Stimulated activated naive B cell treated with anti-CD40 and anti-IgM and Interleukin-4, amounts not matched to agents 10 μg/mL and 1 μg/mL and 100 μg/mL, for 72 hours (primary cell): ENCODE data around the gene PRTN3.

ENCODE experiments used
- ATAC-seq, 2 donors: fragments of 150-1000 bp; cut with Tn5 transposase; replicated peaks; 2 replicates each; pipeline ENCODE4 v1.10.0; 2021; ENCODE audit warnings: moderate library complexity in 1 of 2
- DNase-seq: peaks from one replicate; pipeline ENCODE4 v3.0.0; 2021
- H3K27ac Mint-ChIP-seq: one replicate; pipeline ENCODE4 v1.8.0; 2022; ENCODE audit warnings: mild to moderate bottlenecking, mixed read lengths
- H3K27me3 Mint-ChIP-seq, 2 donors: one replicate each; pipeline ENCODE4 v1.8.0; 2022; ENCODE audit warnings: mixed read lengths in 2 of 2
- H3K36me3 Mint-ChIP-seq, 2 donors: one replicate each; pipeline ENCODE4 v1.8.0; 2022; ENCODE audit warnings: mixed read lengths in 2 of 2, mild to moderate bottlenecking in 1 of 2
- H3K4me1 Mint-ChIP-seq, 2 donors: one replicate each; pipeline ENCODE4 v1.8.0; 2022; ENCODE audit warnings: mixed read lengths in 2 of 2, mild to moderate bottlenecking in 1 of 2
- H3K4me3 Mint-ChIP-seq, 2 donors: one replicate each; pipeline ENCODE4 v1.8.0; 2022; ENCODE audit warnings: mild to moderate bottlenecking in 2 of 2, mixed read lengths in 2 of 2, moderate library complexity in 1 of 2
- H3K9me3 Mint-ChIP-seq, 2 donors: one replicate each; pipeline ENCODE4 v1.8.0; 2022; ENCODE audit warnings: mixed read lengths in 2 of 2, mild to moderate bottlenecking in 1 of 2

The PRTN3 gene

GRCh38 chr19:807627-808422 is 33.0 kb upstream of the PRTN3 start:
- no peaks in the 10 kb centered on the region for H3K27me3 Mint-ChIP-seq
- ATAC-seq: no peak
- H3K36me3 Mint-ChIP-seq: peaks cover 50 to 57% of the 10 kb centered on the region in 2 donors
- no peaks in the 10 kb centered on the region for H3K9me3 Mint-ChIP-seq
- peaks cover 10 to 22% of the 10 kb centered on the region in 2 donors for H3K4me1 Mint-ChIP-seq
- peak overlapping the region; percentile 77 for H3K27ac Mint-ChIP-seq
- peak overlapping the region in 1 of 2 donors; percentile 29 for H3K4me3 Mint-ChIP-seq
- no peak for DNase-seq

GRCh38 chr19:808423-808775 is 32.4 kb upstream of the PRTN3 start:
- Mint-ChIP-seq H3K4me3 (no peak overlapping the region), H3K4me1 (peaks cover 7 to 17% of the 10 kb centered on the region in 2 donors), H3K9me3 (no peaks in the 10 kb centered on the region), H3K36me3 (peaks cover 46 to 54% of the 10 kb centered on the region in 2 donors), H3K27ac (no peak overlapping the region), H3K27me3 (no peaks in the 10 kb centered on the region)
- no peak for DNase-seq
- no peak for ATAC-seq

- no peaks in the 10 kb centered on the region for H3K27me3 Mint-ChIP-seq
- no peak for ATAC-seq
- peaks cover 52 to 60% of the 10 kb centered on the region in 2 donors for H3K36me3 Mint-ChIP-seq
- DNase-seq: no peak
- no peak overlapping the region for H3K4me3 Mint-ChIP-seq
- H3K4me1 Mint-ChIP-seq: peaks cover 11 to 12% of the 10 kb centered on the region in 2 donors
- peaks cover 0 to 2% of the 10 kb centered on the region in 2 donors for H3K9me3 Mint-ChIP-seq
- H3K27ac Mint-ChIP-seq: peak overlapping the region; percentile 65
Measured at GRCh38 chr19:810077-810855, 30.5 kb upstream of the PRTN3 start.

- Mint-ChIP-seq H3K27me3 (no peaks in the 10 kb centered on the region), H3K36me3 (peaks cover 53 to 61% of the 10 kb centered on the region in 2 donors), H3K4me3 (no peak overlapping the region), H3K4me1 (peaks cover 12 to 13% of the 10 kb centered on the region in 2 donors), H3K27ac (no peak overlapping the region), H3K9me3 (peaks cover 4% of the 10 kb centered on the region in 2 donors)
- no peak for ATAC-seq
- no peak for DNase-seq
Measured at GRCh38 chr19:810883-811489, 29.8 kb upstream of the PRTN3 start.

- Mint-ChIP-seq H3K36me3 (peaks cover 57 to 66% of the 10 kb centered on the region in 2 donors), H3K27ac (peak overlapping the region; percentile 37)
Measured at GRCh38 chr19:811506-812048, 29.2 kb upstream of the PRTN3 start.

GRCh38 chr19:812049-812746 is 28.6 kb upstream of the PRTN3 start:
- Mint-ChIP-seq H3K9me3 (peaks cover 10 to 14% of the 10 kb centered on the region in 2 donors), H3K36me3 (peaks cover 54 to 66% of the 10 kb centered on the region in 2 donors), H3K27me3 (no peaks in the 10 kb centered on the region), H3K4me3 (no peak overlapping the region), H3K4me1 (peaks cover 9 to 15% of the 10 kb centered on the region in 2 donors), H3K27ac (no peak overlapping the region)
- DNase-seq (no peak), ATAC-seq (no peak)

More at GRCh38 chr19:811506-812048, 29.2 kb upstream of the PRTN3 start:
- DNase-seq (no peak), ATAC-seq (no peak)
- no peaks in the 10 kb centered on the region for H3K27me3 Mint-ChIP-seq
- H3K9me3 Mint-ChIP-seq: peaks cover 7 to 10% of the 10 kb centered on the region in 2 donors
- H3K4me3 Mint-ChIP-seq: no peak overlapping the region
- peaks cover 12 to 15% of the 10 kb centered on the region in 2 donors for H3K4me1 Mint-ChIP-seq

- peaks cover 10 to 14% of the 10 kb centered on the region in 2 donors for H3K9me3 Mint-ChIP-seq
- no peak overlapping the region for H3K27ac Mint-ChIP-seq
- DNase-seq (no peak), ATAC-seq (no peak)
- no peaks in the 10 kb centered on the region for H3K27me3 Mint-ChIP-seq
- H3K4me1 Mint-ChIP-seq: peaks cover 3 to 11% of the 10 kb centered on the region in 2 donors
- H3K4me3 Mint-ChIP-seq: no peak overlapping the region
- peaks cover 48 to 60% of the 10 kb centered on the region in 2 donors for H3K36me3 Mint-ChIP-seq
Measured at GRCh38 chr19:812747-813218, 28.0 kb upstream of the PRTN3 start.

- H3K4me1 Mint-ChIP-seq: peaks cover 0 to 9% of the 10 kb centered on the region in 2 donors
- DNase-seq (no peak), ATAC-seq (peak; percentile 4 to 17)
- peaks cover 10 to 14% of the 10 kb centered on the region in 2 donors for H3K9me3 Mint-ChIP-seq
- H3K27me3 Mint-ChIP-seq: no peaks in the 10 kb centered on the region
- no peak overlapping the region for H3K4me3 Mint-ChIP-seq
- peak overlapping the region; percentile 87 for H3K27ac Mint-ChIP-seq
- H3K36me3 Mint-ChIP-seq: peaks cover 45 to 57% of the 10 kb centered on the region in 2 donors
Measured at GRCh38 chr19:813219-814151, 27.3 kb upstream of the PRTN3 start.

GRCh38 chr19:814152-815078 is 26.4 kb upstream of the PRTN3 start:
- Mint-ChIP-seq H3K27ac (peak overlapping the region; percentile 87), H3K9me3 (peaks cover 10 to 14% of the 10 kb centered on the region in 2 donors), H3K36me3 (peaks cover 44 to 52% of the 10 kb centered on the region in 2 donors), H3K27me3 (no peaks in the 10 kb centered on the region), H3K4me3 (peak overlapping the region; percentile 34 to 52), H3K4me1 (peaks cover 0 to 9% of the 10 kb centered on the region in 2 donors)
- no peak for DNase-seq
- peak; percentile 13 to 22 for ATAC-seq

GRCh38 chr19:815079-815774 is 25.6 kb upstream of the PRTN3 start:
- H3K9me3 Mint-ChIP-seq: peaks cover 10 to 14% of the 10 kb centered on the region in 2 donors
- peaks cover 37 to 45% of the 10 kb centered on the region in 2 donors for H3K36me3 Mint-ChIP-seq
- H3K4me3 Mint-ChIP-seq: peak overlapping the region in 1 of 2 donors; percentile 52
- H3K27ac Mint-ChIP-seq: peak overlapping the region; percentile 87
- no peaks in the 10 kb centered on the region for H3K27me3 Mint-ChIP-seq
- ATAC-seq (peak; percentile 14 to 18), DNase-seq (no peak)
- H3K4me1 Mint-ChIP-seq: peaks cover 0 to 9% of the 10 kb centered on the region in 2 donors

GRCh38 chr19:815775-816499 is 24.9 kb upstream of the PRTN3 start:
- Mint-ChIP-seq H3K27me3 (no peaks in the 10 kb centered on the region), H3K4me1 (peaks cover 0 to 9% of the 10 kb centered on the region in 2 donors), H3K36me3 (peaks cover 32 to 40% of the 10 kb centered on the region in 2 donors), H3K4me3 (peak overlapping the region in 1 of 2 donors; percentile 47), H3K27ac (peak overlapping the region; percentile 6), H3K9me3 (peaks cover 10 to 14% of the 10 kb centered on the region in 2 donors)
- ATAC-seq: peak in 1 of 2 donors; percentile 3
- DNase-seq: no peak
